ENCODE results near the gene TUBA8.

DNA sequence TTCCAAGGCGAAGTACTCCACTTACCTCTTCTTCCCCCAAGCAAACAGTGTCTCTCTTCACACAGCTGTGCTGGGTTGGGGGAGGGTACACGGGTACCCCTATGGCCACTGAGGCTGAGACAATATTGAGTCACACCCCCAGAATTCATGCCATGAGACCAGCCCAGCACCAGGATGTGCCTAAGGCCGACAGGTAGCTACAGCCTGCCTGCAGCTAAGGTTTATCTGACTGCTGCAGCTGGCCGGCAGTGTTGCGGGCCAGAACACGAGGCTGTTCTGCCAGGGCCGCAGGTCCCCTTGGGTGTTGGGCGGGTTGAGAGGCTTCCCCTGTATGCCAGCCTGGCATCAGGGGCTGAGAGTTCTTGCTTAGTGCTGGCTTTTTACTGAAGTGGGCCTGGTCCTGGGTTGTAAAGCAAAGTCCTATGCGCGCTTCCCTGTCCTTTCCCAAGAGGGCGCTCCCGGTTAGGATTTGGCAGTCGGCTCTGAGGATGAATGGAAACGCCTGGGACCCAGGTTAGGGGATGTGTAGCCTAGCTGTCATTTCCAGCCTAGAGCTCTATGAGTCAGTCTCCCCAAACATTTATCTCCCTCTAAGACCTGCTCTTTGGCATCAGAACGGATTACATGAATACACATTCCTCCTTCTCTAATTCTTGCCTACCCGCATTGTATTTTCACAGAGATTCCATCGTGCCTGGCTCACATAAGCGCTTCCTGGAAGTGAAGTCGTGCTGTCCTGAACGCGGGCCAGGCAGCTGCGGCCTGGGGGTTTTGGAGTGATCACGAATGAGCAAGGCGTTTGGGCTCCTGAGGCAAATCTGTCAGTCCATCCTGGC lies 46.5 kb downstream of the TUBA8 start:
- TF ChIP-seq, protein P1, sequence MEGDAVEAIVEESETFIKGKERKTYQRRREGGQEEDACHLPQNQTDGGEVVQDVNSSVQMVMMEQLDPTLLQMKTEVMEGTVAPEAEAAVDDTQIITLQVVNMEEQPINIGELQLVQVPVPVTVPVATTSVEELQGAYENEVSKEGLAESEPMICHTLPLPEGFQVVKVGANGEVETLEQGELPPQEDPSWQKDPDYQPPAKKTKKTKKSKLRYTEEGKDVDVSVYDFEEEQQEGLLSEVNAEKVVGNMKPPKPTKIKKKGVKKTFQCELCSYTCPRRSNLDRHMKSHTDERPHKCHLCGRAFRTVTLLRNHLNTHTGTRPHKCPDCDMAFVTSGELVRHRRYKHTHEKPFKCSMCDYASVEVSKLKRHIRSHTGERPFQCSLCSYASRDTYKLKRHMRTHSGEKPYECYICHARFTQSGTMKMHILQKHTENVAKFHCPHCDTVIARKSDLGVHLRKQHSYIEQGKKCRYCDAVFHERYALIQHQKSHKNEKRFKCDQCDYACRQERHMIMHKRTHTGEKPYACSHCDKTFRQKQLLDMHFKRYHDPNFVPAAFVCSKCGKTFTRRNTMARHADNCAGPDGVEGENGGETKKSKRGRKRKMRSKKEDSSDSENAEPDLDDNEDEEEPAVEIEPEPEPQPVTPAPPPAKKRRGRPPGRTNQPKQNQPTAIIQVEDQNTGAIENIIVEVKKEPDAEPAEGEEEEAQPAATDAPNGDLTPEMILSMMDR (IDR thresholded peaks at IDR 0.05), result peak; percentile 22 to 67 (median 56)
- TF ChIP-seq POLR2A (IDR thresholded peaks at IDR 0.05), result no peak

Measured in breast epithelium (tissue), 3 donors.